ENCODE data around the gene CCK. TPM values are rescaled to one million over a fixed set of nuclear protein-coding genes. Genes with fewer than 3 reads are reported as not detected.

Gene CCK
- total RNA-seq, 1 donor from 2014 or later: not detected

GRCh38 chr3:42224658-42225421 is 41.1 kb downstream of the CCK start:
- H3K27ac ChIP-seq: no peak overlapping the region
- intact Hi-C loops (cut with DNase I): no loop called here
- no peaks in the 10 kb centered on the region for H3K9me3 ChIP-seq
- H3K27me3 ChIP-seq: no peaks in the 10 kb centered on the region
- TF ChIP-seq CTCF (IDR thresholded peaks at IDR 0.05): no peak
- no peaks in the 10 kb centered on the region for H3K4me1 ChIP-seq
- H3K36me3 ChIP-seq: peaks cover 27 to 46% of the 10 kb centered on the region in 2 donors
- no peak overlapping the region for H3K4me3 ChIP-seq
- no peak for DNase-seq (ENCODE audit: low spot score in 2 of 2)

- H3K27me3 ChIP-seq: no peaks in the 10 kb centered on the region
- H3K27ac ChIP-seq: no peak overlapping the region
- H3K4me3 ChIP-seq: no peak overlapping the region
- H3K9me3 ChIP-seq: no peaks in the 10 kb centered on the region
- intact Hi-C loops (cut with DNase I): no loop called here
- no peak for DNase-seq (ENCODE audit: low spot score in 2 of 2)
- no peak for TF ChIP-seq CTCF (IDR thresholded peaks at IDR 0.05)
- H3K36me3 ChIP-seq: peaks cover 27 to 52% of the 10 kb centered on the region in 2 donors
- no peaks in the 10 kb centered on the region for H3K4me1 ChIP-seq
Observed at GRCh38 chr3:42224178-42224577, 41.8 kb downstream of the CCK start.

- DNase-seq (ENCODE audit: low spot score in 2 of 2): no peak
- intact Hi-C loops (cut with DNase I): no loop called here
- Histone ChIP-seq H3K9me3 (no peaks in the 10 kb centered on the region), H3K27ac (no peak overlapping the region), H3K4me1 (no peaks in the 10 kb centered on the region), H3K4me3 (no peak overlapping the region), H3K27me3 (no peaks in the 10 kb centered on the region), H3K36me3 (peaks cover 27 to 53% of the 10 kb centered on the region in 2 donors)
- no peak for TF ChIP-seq CTCF (IDR thresholded peaks at IDR 0.05)
Observed at GRCh38 chr3:42222942-42223693, 42.9 kb downstream of the CCK start.

- peaks cover 27 to 60% of the 10 kb centered on the region in 2 donors for H3K36me3 ChIP-seq
- H3K27ac ChIP-seq: no peak overlapping the region
- no peak for TF ChIP-seq CTCF (IDR thresholded peaks at IDR 0.05)
- DNase-seq (ENCODE audit: low spot score in 2 of 2): no peak
- H3K4me3 ChIP-seq: no peak overlapping the region
- no peaks in the 10 kb centered on the region for H3K4me1 ChIP-seq
- no peaks in the 10 kb centered on the region for H3K9me3 ChIP-seq
- H3K27me3 ChIP-seq: no peaks in the 10 kb centered on the region
- intact Hi-C loops (cut with DNase I): no loop called here
Observed at GRCh38 chr3:42220436-42221121, 45.4 kb downstream of the CCK start.

GRCh38 chr3:42216931-42217333 is 49.1 kb downstream of the CCK start:
- intact Hi-C loops (cut with DNase I): no loop called here
- no peaks in the 10 kb centered on the region for H3K27me3 ChIP-seq

More at GRCh38 chr3:42216931-42217333, 49.1 kb downstream of the CCK start:
- TF ChIP-seq CTCF (IDR thresholded peaks at IDR 0.05): no peak
- Histone ChIP-seq H3K4me3 (no peak overlapping the region), H3K4me1 (no peaks in the 10 kb centered on the region), H3K9me3 (no peaks in the 10 kb centered on the region), H3K36me3 (peaks cover 18 to 40% of the 10 kb centered on the region in 2 donors), H3K27ac (no peak overlapping the region)
- no peak for DNase-seq (ENCODE audit: low spot score in 2 of 2)
